H1 (cell line): ENCODE results near the gene KIAA0040. TPM values are rescaled to one million over a fixed set of nuclear protein-coding genes. Genes with fewer than 3 reads are reported as not detected.
"Not testable (repeated sequence)": the region's sequence is repeated elsewhere in the genome, so short reads cannot be mapped to it uniquely, and the experiment has no call there.

Experiments used
- CTCF ChIA-PET: fragments of 300-600 bp; sonication (Branson Sonifier 250); formaldehyde crosslinking; loops from one replicate; lab custom pipeline; 2021; ENCODE audit not compliant: partially characterized antibody; lab: Charles Lee
- POLR2A ChIA-PET: fragments of 300-600 bp; sonication (Branson Sonifier 250); formaldehyde crosslinking; loops from one replicate; lab custom pipeline; 2021; ENCODE audit warnings: inconsistent platforms; ENCODE audit not compliant: partially characterized antibody; lab: Charles Lee
- DNase-seq, 2 experiments: peaks; one replicate each; pipeline versions ENCODE4 v3.0.0 to v3.0.0-alpha.2; 2010 to 2022; ENCODE audit warnings: low spot score in 2 of 2, low read depth in 1 of 2, mixed read lengths in 1 of 2
- FAIRE-seq: peaks from 2 replicates; lab custom pipeline; 2011; peaks lifted over from hg19 to GRCh38; lab: Jason Lieb, UNC
- H2AFZ ChIP-seq: 2 replicates; pipeline ENCODE4 v1.8.1; 2012; ENCODE audit warnings: low read length, inconsistent platforms
- H2AK5ac ChIP-seq: 2 replicates; pipeline ENCODE4 v1.6.1; 2013; ENCODE audit warnings: low read depth, low read length
- H2BK120ac ChIP-seq: replicated peaks from 2 replicates; pipeline ENCODE3; 2013; ENCODE audit warnings: low read depth, low read length, inconsistent platforms
- H2BK12ac ChIP-seq: 2 replicates; pipeline ENCODE4 v1.6.1; 2013; ENCODE audit warnings: low read depth, low read length
- H2BK15ac ChIP-seq: 2 replicates; pipeline ENCODE4 v1.6.1; 2013; ENCODE audit warnings: low read length
- H2BK20ac ChIP-seq: 2 replicates; pipeline ENCODE4 v1.6.1; 2013; ENCODE audit warnings: low read length
- H2BK5ac ChIP-seq: 2 replicates; pipeline ENCODE4 v1.6.1; 2013; ENCODE audit warnings: low read depth, low read length
- H3K14ac ChIP-seq: 2 replicates; pipeline ENCODE4 v1.6.1; 2013; ENCODE audit warnings: inconsistent platforms; ENCODE audit not compliant: insufficient read length
- H3K18ac ChIP-seq: 2 replicates; pipeline ENCODE4 v1.6.1; 2013; ENCODE audit warnings: low read length; ENCODE audit errors: extremely low read depth
- H3K23ac ChIP-seq: 2 replicates; pipeline ENCODE4 v1.6.1; 2013; ENCODE audit warnings: inconsistent platforms; ENCODE audit not compliant: insufficient read length
- H3K23me2 ChIP-seq: 2 replicates; pipeline ENCODE4 v1.6.1; 2013; ENCODE audit warnings: low read depth, low read length
- H3K27ac ChIP-seq: 2 replicates; pipeline ENCODE4 v1.6.1; 2011; ENCODE audit warnings: low read depth, low read length, inconsistent platforms
- H3K27me3 ChIP-seq, 4 experiments: replicated peaks in 1 of 4; 1 replicate in 1 of 4; 2 replicates in 3 of 4; pipeline versions ENCODE4 v1.6.1 to v1.8.1; 2011 to 2013; ENCODE audit warnings: low read length in 3 of 4, mild to moderate bottlenecking in 3 of 4, inconsistent platforms in 2 of 4, mixed read lengths in 2 of 4, moderate library complexity in 1 of 4; ENCODE audit not compliant: control insufficient read depth in 3 of 4, insufficient read depth in 3 of 4; ENCODE audit errors: extremely low read depth in 1 of 4
- H3K36me3 ChIP-seq, 4 experiments: 2 replicates each; pipeline versions ENCODE4 v1.6.1 to v1.8.1; 2011 to 2013; ENCODE audit warnings: mild to moderate bottlenecking in 4 of 4, low read length in 3 of 4, moderate library complexity in 2 of 4, control low read depth in 1 of 4, inconsistent platforms in 1 of 4; ENCODE audit not compliant: insufficient read depth in 4 of 4, control insufficient read depth in 2 of 4
- H3K4ac ChIP-seq: replicated peaks from 2 replicates; pipeline ENCODE3; 2013; ENCODE audit warnings: low read length, low read depth, mixed read lengths, inconsistent platforms; ENCODE audit not compliant: insufficient read length
- H3K4me1 ChIP-seq, 4 experiments: replicated peaks in 1 of 4; 1 replicate in 1 of 4; 2 replicates in 3 of 4; pipeline versions ENCODE4 v1.6.1 to v1.8.1; 2011 to 2013; ENCODE audit warnings: low read length in 3 of 4, inconsistent platforms in 2 of 4, mixed read lengths in 1 of 4; ENCODE audit not compliant: insufficient read depth in 4 of 4, control insufficient read depth in 3 of 4
- H3K4me2 ChIP-seq, 2 experiments: 2 replicates each; pipeline versions ENCODE4 v1.6.1 to v1.8.1; 2011 to 2013; ENCODE audit warnings: low read depth in 2 of 2, low read length in 2 of 2, control low read depth in 1 of 2, inconsistent platforms in 1 of 2, mild to moderate bottlenecking in 1 of 2; ENCODE audit not compliant: insufficient read depth in 1 of 2
- H3K4me3 ChIP-seq, 4 experiments: fragments of 200-600, 300-600 bp in 1 of 4; sonication (generic), shearing (Covaris generic), sonication (Bioruptor Twin) in 1 of 4; 2 replicates each; pipeline versions ENCODE4 v1.5.1 to v1.8.1; 2011 to 2016; ENCODE audit warnings: low read length in 4 of 4, low read depth in 3 of 4, control low read depth in 2 of 4, inconsistent platforms in 2 of 4, mild to moderate bottlenecking in 2 of 4, mixed read lengths in 1 of 4, moderate library complexity in 1 of 4; ENCODE audit not compliant: insufficient read depth in 2 of 4; ENCODE audit errors: extremely low read depth in 1 of 4
- H3K56ac ChIP-seq: replicated peaks from 2 replicates; pipeline ENCODE3; 2013; ENCODE audit warnings: low read depth, mild to moderate bottlenecking, mixed read lengths, low read length, inconsistent platforms; ENCODE audit not compliant: insufficient read length
- H3K79me1 ChIP-seq: 2 replicates; pipeline ENCODE4 v1.6.1; 2013; ENCODE audit warnings: low read depth, low read length, control low read depth
- H3K79me2 ChIP-seq, 2 experiments: 2 replicates each; pipeline versions ENCODE4 v1.6.1 to v1.8.1; 2012 to 2013; ENCODE audit warnings: low read length in 2 of 2, mild to moderate bottlenecking in 2 of 2, inconsistent platforms in 1 of 2; ENCODE audit not compliant: insufficient read depth in 2 of 2, control insufficient read depth in 1 of 2
- H3K9ac ChIP-seq, 4 experiments: replicated peaks in 1 of 4; 1 replicate in 1 of 4; 2 replicates in 3 of 4; pipeline versions ENCODE4 v1.6.1 to v1.8.1; 2011 to 2013; ENCODE audit warnings: low read depth in 3 of 4, low read length in 3 of 4, control low read depth in 2 of 4, mild to moderate bottlenecking in 2 of 4, moderate library complexity in 2 of 4, inconsistent platforms in 1 of 4; ENCODE audit errors: extremely low read depth in 1 of 4
- H3K9me3 ChIP-seq, 2 experiments: 2 replicates each; pipeline versions ENCODE4 v1.6.1 to v1.8.1; 2012 to 2013; ENCODE audit warnings: mild to moderate bottlenecking in 2 of 2, moderate library complexity in 2 of 2, control low read depth in 1 of 2, inconsistent platforms in 1 of 2, low read depth in 1 of 2, low read length in 1 of 2, mixed read lengths in 1 of 2; ENCODE audit not compliant: insufficient read depth in 2 of 2
- H4K20me1 ChIP-seq, 2 experiments: replicated peaks in 1 of 2; 2 replicates each; pipeline versions ENCODE3 to v1.8.1; 2011 to 2013; ENCODE audit warnings: inconsistent platforms in 2 of 2, low read length in 2 of 2, mild to moderate bottlenecking in 1 of 2; ENCODE audit not compliant: insufficient read depth in 2 of 2, control insufficient read depth in 1 of 2
- H4K5ac ChIP-seq: 2 replicates; pipeline ENCODE4 v1.6.1; 2013; ENCODE audit warnings: low read length, low read depth, mixed read lengths, inconsistent platforms; ENCODE audit not compliant: insufficient read length
- H4K8ac ChIP-seq: 2 replicates; pipeline ENCODE4 v1.8.0; 2013; ENCODE audit warnings: mild to moderate bottlenecking, moderate library complexity, low read length, inconsistent platforms; ENCODE audit not compliant: insufficient read depth; ENCODE audit errors: extremely low read depth
- H4K91ac ChIP-seq: replicated peaks from 2 replicates; pipeline ENCODE3; 2013; ENCODE audit warnings: low read length, mixed read lengths, inconsistent platforms; ENCODE audit not compliant: insufficient read length
- WGBS, 2 experiments: shearing (Covaris generic) in 1 of 2; methylation state at CpG; one replicate each; pipeline versions ENCODE4 v1.1.6 to v1.1.7; 2013 to 2015; ENCODE audit warnings: low lambda C conversion rate in 2 of 2, mixed read lengths in 2 of 2, inconsistent platforms in 1 of 2, low coverage in 1 of 2, missing lambda C conversion rate in 1 of 2; ENCODE audit not compliant: insufficient replicate concordance in 2 of 2, insufficient coverage in 1 of 2, insufficient read length in 1 of 2; ENCODE audit errors: extremely low coverage in 1 of 2, missing lambda C conversion rate in 1 of 2; 5-methylcytosine and 5-hydroxymethylcytosine counted together
- polyA plus RNA-seq, 7 experiments: library from polyadenylated mRNA; depleted of rRNA in 3 of 7; stranded (reverse) in 5 of 7; unstranded in 2 of 7; fragments of >200 nt in 5 of 7; fragments of 200-250 nt in 2 of 7; gene quantifications; 1 replicate in 5 of 7; 2 replicates in 1 of 7; 4 replicates in 1 of 7; pipeline versions ENCODE4 v1.2.1 to v1.2.3, GENCODE V29; 2011 to 2013; ENCODE audit warnings: missing spikeins in 2 of 7, mixed read lengths in 2 of 7
- total RNA-seq: library from RNA; stranded (reverse); fragmentation: NEBNext Ultra II Directional; extraction: Animal tissue kit (Norgen Biotek cat#: 25700); gene quantifications from 2 replicates; pipeline ENCODE4 v1.2.1, GENCODE V29; 2021

KIAA0040 gene
- total and polyA plus RNA-seq, 2 of the 8 experiments (the other 6 are each of a cell fraction or from before 2014, with no cell fraction given): 11.0 to 14.1 TPM

DNA sequence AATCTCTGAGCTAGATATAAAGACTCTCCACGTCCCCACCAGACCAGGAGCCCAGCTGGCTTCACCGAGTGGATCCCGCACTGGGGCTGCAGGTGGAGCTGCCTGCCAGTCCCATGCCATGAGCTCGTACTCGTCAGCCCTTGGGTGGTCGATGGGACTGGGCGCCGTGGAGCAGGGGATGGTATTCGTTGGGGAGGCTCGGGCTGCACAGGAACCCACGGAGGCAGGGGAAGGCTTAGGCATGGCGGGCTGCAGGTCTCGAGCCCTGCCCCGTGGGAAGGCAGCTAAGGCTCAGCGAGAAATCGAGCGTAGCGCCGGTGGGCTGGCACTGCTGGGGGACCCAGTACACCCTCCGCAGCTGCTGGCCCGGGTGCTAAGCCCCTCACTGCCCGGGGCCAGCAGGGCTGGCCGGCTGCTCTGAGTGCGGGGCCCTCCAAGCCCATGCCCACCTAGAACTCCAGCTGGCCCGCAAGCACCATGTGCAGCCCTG, 84.2 kb downstream of the KIAA0040 start:
- H3K23me2 ChIP-seq, H3K4ac ChIP-seq, H3K9ac ChIP-seq, H3K79me1 ChIP-seq, H4K20me1 ChIP-seq, H3K79me2 ChIP-seq, H4K8ac ChIP-seq, H3K27me3 ChIP-seq, FAIRE-seq, H4K91ac ChIP-seq, H3K36me3 ChIP-seq, H3K9me3 ChIP-seq, H3K23ac ChIP-seq, CTCF ChIA-PET, H3K56ac ChIP-seq, H3K4me3 ChIP-seq, H3K14ac ChIP-seq, H3K18ac ChIP-seq, H3K4me1 ChIP-seq, DNase-seq, H2BK5ac ChIP-seq, H2AK5ac ChIP-seq, POLR2A ChIA-PET, H2BK120ac ChIP-seq, H3K4me2 ChIP-seq, H2BK20ac ChIP-seq, H2AFZ ChIP-seq, H4K5ac ChIP-seq, H3K27ac ChIP-seq, H2BK15ac ChIP-seq, H2BK12ac ChIP-seq: not testable (repeated sequence)
- WGBS, 2 experiments: 88% methylated on average over 19 of the region's 25 CpGs; no CpG with 5 or more reads in 1 of the 2 experiments

Other genes with a start within 250 kb of the KIAA0040 start
- 195 and 247 TPM in 2 replicates for gene CACYBP, start 192.8 kb downstream of the KIAA0040 start, total RNA-seq
- 28.3 and 36.1 TPM in 2 replicates for gene CACYBP, start 192.8 kb downstream of the KIAA0040 start, polyA plus RNA-seq (2011; rRNA removed)
- gene MRPS14, start 169.4 kb downstream of the KIAA0040 start, total RNA-seq: 38.7 and 40.5 TPM in 2 replicates
- 23.0 and 27.5 TPM in 2 replicates for gene MRPS14, start 169.4 kb downstream of the KIAA0040 start, polyA plus RNA-seq (2011; rRNA removed)
- 0.30 and 0.31 TPM in 2 replicates for gene TNN, start 124.9 kb downstream of the KIAA0040 start, total RNA-seq
- 0.20 and 0.21 TPM in 2 replicates for gene TNN, start 124.9 kb downstream of the KIAA0040 start, polyA plus RNA-seq (2011; rRNA removed)